Measurements from ENCODE around the gene SULT1C4. TPM values are rescaled to one million over a fixed set of nuclear protein-coding genes. Genes with fewer than 3 reads are reported as not detected.

The SULT1C4 gene
- 2.1 and 3.1 TPM in 2 replicates for total RNA-seq

GRCh38 chr2:108377815-108378630 lies at the start of gene SULT1C4:
SULT1C4 (plus strand) TSS chr2:108377954; CDS start chr2:108378338, 384 bp downstream.

Other genes starting within 250 kb of the SULT1C4 start
- gene SULT1C3, start 138.0 kb upstream of the SULT1C4 start, total RNA-seq: not detected in 2 replicates
- not detected in 2 replicates for gene SULT1C2, start 89.1 kb upstream of the SULT1C4 start, total RNA-seq
- gene GCC2, start 71.3 kb downstream of the SULT1C4 start, total RNA-seq: 13.2 and 22.8 TPM in 2 replicates
- gene LIMS1, start 156.5 kb downstream of the SULT1C4 start, total RNA-seq: 109 and 168 TPM in 2 replicates